Keratinocyte (primary cell): ENCODE measurements around the gene ERCC3.

ENCODE experiments used
- EZH2 ChIP-seq: IDR thresholded peaks from one replicate; pipeline ENCODE4 v1.6.1; 2012; ENCODE audit warnings: inconsistent platforms, mild to moderate bottlenecking, low read length, moderate library complexity
- TF ChIP-seq, protein P1 (sequence below), 3 experiments: IDR thresholded peaks in 1 of 3; conservative IDR thresholded peaks in 1 of 3; optimal IDR thresholded peaks in 1 of 3; 2 replicates in 2 of 3; 3 replicates in 1 of 3; pipeline versions ENCODE3 to v1.5.1; 2011; ENCODE audit warnings: low read length in 3 of 3, mild to moderate bottlenecking in 3 of 3, moderate library complexity in 2 of 3, control low read depth in 1 of 3, inconsistent platforms in 1 of 3; ENCODE audit not compliant: insufficient read depth in 2 of 3; ENCODE audit errors: extremely low read depth in 1 of 3

DNA sequence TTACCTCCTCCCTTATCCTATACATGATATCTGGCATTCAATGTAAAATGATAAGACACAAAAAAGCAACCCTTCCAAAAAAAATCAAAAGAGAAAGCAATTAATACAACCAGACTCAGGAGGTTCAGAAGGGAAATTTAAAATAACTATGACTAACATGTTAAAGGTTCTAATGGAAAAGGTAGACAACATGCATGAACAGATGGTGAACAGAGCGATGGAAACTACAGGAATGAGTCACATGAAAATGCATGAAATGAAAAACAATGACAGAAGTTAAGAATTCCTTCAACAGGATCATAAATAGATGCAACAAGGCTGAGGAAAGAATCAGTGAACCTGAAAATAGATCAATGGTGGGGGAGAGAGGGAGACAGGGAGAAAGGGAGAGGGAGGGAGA is 26.1 kb upstream of the ERCC3 start:
- TF ChIP-seq, protein P1, sequence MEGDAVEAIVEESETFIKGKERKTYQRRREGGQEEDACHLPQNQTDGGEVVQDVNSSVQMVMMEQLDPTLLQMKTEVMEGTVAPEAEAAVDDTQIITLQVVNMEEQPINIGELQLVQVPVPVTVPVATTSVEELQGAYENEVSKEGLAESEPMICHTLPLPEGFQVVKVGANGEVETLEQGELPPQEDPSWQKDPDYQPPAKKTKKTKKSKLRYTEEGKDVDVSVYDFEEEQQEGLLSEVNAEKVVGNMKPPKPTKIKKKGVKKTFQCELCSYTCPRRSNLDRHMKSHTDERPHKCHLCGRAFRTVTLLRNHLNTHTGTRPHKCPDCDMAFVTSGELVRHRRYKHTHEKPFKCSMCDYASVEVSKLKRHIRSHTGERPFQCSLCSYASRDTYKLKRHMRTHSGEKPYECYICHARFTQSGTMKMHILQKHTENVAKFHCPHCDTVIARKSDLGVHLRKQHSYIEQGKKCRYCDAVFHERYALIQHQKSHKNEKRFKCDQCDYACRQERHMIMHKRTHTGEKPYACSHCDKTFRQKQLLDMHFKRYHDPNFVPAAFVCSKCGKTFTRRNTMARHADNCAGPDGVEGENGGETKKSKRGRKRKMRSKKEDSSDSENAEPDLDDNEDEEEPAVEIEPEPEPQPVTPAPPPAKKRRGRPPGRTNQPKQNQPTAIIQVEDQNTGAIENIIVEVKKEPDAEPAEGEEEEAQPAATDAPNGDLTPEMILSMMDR (optimal IDR thresholded peaks at IDR 0.05 in 1 of 3, IDR thresholded peaks at IDR 0.05 in 1 of 3, conservative IDR thresholded peaks at IDR 0.05 in 1 of 3; ENCODE audit: extremely low read depth in 1 of 3, insufficient read depth in 2 of 3, low read length in 3 of 3), result no peak
- TF ChIP-seq EZH2, result no peak
